GM18502 (cell line): ENCODE data around the gene SLF2.

Source experiments
- ATAC-seq: cut with Tn5 transposase; IDR thresholded peaks from one replicate; pipeline ENCODE4 v1.9.1; 2021; ENCODE audit warnings: mild to moderate bottlenecking; ENCODE audit not compliant: unreplicated experiment, poor library complexity

The SLF2 gene

GRCh38 chr10:101010329-101010728, 97.6 kb downstream of the SLF2 start:
- ATAC-seq: no peak

DNA sequence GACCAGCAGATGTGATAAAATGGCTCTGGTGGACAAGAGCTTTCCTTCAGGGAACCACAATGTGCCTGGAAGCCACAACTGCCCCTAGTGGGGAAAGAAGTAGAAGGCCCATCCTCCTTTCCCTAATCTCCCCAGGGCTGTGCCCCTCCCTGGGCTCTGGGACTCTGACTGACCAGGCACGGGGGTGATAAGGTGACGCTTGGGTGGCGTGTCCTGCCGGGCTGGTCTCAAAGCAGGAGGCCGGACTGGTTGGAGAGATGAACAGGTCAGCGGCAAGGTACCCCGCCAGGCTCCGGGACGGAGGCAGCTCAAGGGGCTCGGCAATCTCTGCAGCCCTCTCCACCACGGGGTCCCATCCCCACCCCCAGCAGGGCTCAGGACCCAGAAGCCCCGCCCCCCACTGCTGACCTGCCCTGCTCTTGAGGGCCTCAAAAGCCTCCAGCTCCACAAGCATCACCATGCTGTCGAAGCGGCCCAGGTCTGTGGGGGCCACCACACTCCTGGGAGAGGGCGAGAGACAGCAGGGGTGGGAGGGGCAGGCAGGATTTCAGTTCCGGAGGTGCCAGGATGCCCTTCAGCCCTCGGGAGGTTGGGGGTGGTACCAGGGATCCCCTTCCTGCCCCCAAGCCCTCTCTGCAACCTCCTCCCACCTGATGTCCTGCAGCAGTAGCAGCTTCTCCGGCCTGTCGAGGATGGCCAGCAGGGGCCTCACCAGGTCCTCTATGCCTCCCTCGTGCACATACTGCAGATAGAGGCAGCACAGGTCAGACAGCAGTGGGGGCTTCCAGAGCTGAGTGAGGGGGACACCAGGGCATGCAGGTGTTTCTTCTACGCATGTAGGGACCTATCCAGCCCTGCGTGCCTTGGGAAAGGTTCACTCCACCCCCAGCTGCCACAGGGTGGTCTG, 99.0 kb downstream of the SLF2 start:
- no peak for ATAC-seq

DNA sequence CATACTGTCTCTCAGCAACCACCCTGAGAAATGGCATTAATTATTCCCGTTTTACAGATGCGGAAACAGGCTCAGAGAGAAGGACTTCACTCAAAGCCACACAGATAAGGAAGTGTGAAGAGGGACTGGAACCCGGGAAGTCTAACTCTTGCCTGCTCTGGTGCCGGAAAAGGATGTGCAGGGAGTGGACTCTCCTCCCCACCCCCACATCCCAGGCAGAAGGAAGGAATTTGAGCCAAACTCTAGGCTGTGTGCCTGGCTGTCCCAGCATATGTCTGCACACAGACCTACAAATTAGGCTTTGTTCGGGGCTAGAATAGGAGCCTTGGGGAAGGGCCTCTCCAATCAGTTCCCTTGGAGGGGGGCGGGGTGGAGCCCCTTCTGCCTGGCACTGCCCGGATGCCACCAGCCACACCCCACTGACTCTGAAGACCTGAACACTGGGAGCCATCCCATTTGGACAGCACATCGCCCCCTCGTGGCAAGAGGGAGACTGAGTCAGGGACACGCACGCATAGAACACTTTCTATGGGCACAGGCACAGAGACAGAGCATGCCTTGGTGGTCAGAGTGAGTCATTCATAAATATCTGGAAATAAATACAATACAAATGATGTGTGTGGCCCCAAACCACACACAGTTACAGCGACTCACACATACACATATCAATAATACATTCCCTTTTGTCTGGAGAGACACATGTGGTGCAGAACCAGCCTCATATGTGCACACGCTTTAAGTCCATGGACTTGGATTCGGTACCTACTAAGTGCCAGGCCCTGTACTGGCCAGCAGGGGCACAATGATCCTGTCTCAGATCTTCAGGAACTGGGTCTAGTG, 100.0 kb downstream of the SLF2 start:
- ATAC-seq: peak; percentile 87

- no peak for ATAC-seq
These were observed 100.6 kb downstream of the SLF2 start for GRCh38 chr10:101013365-101013825.

DNA sequence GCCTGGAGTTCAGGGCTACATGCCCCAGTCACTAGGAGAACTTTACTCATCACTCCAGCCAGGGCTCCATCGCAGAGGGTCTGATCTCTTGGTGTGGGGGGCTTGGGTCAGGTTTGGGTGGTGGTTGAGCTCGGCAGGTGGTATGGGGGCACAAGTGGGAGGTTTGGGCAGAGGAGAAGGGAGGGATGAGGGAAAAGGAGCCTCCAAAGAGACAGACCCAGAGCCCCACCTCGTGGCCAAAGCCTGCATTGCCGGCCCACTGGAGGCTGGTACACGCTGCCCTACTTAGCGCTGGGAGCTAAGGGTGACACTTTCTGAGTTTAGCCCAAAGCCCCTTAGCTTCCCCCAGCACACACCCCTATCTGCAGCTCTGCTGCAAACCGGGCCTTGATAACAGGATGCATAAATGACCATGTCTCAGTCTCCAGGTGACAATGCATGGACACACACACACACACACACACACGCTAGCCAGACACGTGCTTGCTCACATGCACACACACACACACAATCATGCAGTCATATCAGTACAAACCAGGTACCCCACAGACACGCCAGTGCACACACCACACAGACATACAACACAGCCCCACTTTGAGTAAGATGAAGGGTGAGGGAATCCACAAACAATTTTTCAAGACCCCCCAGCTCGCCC, 101.6 kb downstream of the SLF2 start:
- no peak for ATAC-seq
